HG03097 (cell line): Measurements from ENCODE around the gene PUS7L.

Experiments used
- ATAC-seq: cut with Tn5 transposase; IDR thresholded peaks from one replicate; pipeline ENCODE4 v1.9.1; 2021; ENCODE audit not compliant: unreplicated experiment, low FRiP score

The PUS7L gene

DNA sequence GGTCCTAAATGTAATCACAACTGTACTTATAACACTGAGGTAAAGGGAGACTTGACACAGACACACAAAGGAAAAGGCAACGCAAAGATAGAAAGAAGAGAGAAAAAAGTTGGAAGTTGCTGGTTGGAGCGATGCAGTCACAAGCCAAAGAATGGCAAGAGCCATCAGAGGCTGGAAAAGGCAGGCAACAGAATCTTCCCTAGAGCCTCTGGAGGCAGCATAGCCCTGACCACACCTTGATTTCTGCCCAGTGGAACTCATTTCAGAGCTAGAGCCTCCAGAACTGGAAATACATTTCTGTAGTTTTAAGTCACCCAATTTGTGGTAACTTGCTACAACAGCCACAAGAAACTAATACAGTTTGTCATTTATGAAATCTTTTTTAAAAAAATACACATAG, 89.2 kb downstream of the PUS7L start:
- no peak for ATAC-seq
